IMR-90 (cell line): ENCODE results near the gene TENM3. TPM values are rescaled to one million over a fixed set of nuclear protein-coding genes. Genes with fewer than 3 reads are reported as not detected.
A peak's percentile ranks its signal among the peaks of the same experiment; 100 is the strongest.

ENCODE experiments used
- ATAC-seq: fragments of 200-7000 bp; cut with Tn5 transposase; 2 replicates; pipeline ENCODE4 v1.9.1; 2020; ENCODE audit warnings: low read depth, mild to moderate bottlenecking, moderate library complexity
- BruUV-seq: library from RNA; stranded (reverse); fragments of 400-500 nt; replicated peaks from 2 replicates; lab custom pipeline; 2021; lab: Mats Ljungman, UMichigan
- CTCF ChIA-PET: fragments of 300-600 bp; formaldehyde crosslinking; extraction: SDS; loops from one replicate; lab custom pipeline; 2021; ENCODE audit warnings: antibody characterized with exemption; lab: Yijun Ruan, JAX
- POLR2A ChIA-PET: fragments of 300-600 bp; sonication (Branson Sonifier 250); formaldehyde crosslinking; loops from one replicate; lab custom pipeline; 2022; ENCODE audit warnings: antibody characterized with exemption; ENCODE audit not compliant: unreplicated experiment; lab: Charles Lee
- DNase-seq: peaks from one replicate; pipeline ENCODE4 v3.0.0; 2013
- H2AFZ ChIP-seq: replicated peaks from 2 replicates; pipeline ENCODE3; 2013; ENCODE audit warnings: low read length, mild to moderate bottlenecking; ENCODE audit not compliant: poor library complexity
- H2AK5ac ChIP-seq: 2 replicates; pipeline ENCODE4 v1.6.1; 2013; ENCODE audit warnings: low read depth, low read length, inconsistent platforms
- H2AK9ac ChIP-seq: replicated peaks from 2 replicates; pipeline ENCODE3; 2013; ENCODE audit warnings: mild to moderate bottlenecking, low read depth, low read length, moderate library complexity; ENCODE audit not compliant: poor library complexity
- H2BK120ac ChIP-seq: 2 replicates; pipeline ENCODE4 v1.6.1; 2013; ENCODE audit warnings: low read depth, low read length, inconsistent platforms
- H2BK15ac ChIP-seq: 3 replicates; pipeline ENCODE4 v1.6.1; 2013; ENCODE audit warnings: low read depth, low read length, inconsistent platforms
- H2BK20ac ChIP-seq: 2 replicates; pipeline ENCODE4 v1.6.1; 2013; ENCODE audit warnings: low read depth, mild to moderate bottlenecking, inconsistent platforms, low read length, moderate library complexity
- H2BK5ac ChIP-seq: 2 replicates; pipeline ENCODE4 v1.6.1; 2013; ENCODE audit warnings: mild to moderate bottlenecking, low read depth, low read length, inconsistent platforms; ENCODE audit not compliant: poor library complexity, severe bottlenecking
- H3K14ac ChIP-seq: replicated peaks from 2 replicates; pipeline ENCODE4 v1.6.1; 2013; ENCODE audit warnings: low read depth, low read length, inconsistent platforms
- H3K18ac ChIP-seq: 2 replicates; pipeline ENCODE4 v1.6.1; 2013; ENCODE audit warnings: low read depth, low read length, control low read depth
- H3K23ac ChIP-seq: 2 replicates; pipeline ENCODE4 v1.6.1; 2013; ENCODE audit warnings: low read depth, low read length, inconsistent platforms
- H3K27ac ChIP-seq: 2 replicates; pipeline ENCODE4 v1.5.1; 2013; ENCODE audit warnings: mild to moderate bottlenecking, control low read depth, low read length; ENCODE audit not compliant: insufficient read depth
- H3K27me3 ChIP-seq: 2 replicates; pipeline ENCODE4 v1.6.1; 2013; ENCODE audit warnings: low read length; ENCODE audit not compliant: control insufficient read depth, insufficient read depth
- H3K36me3 ChIP-seq: 2 replicates; pipeline ENCODE4 v1.6.1; 2013; ENCODE audit warnings: low read length, mixed read lengths; ENCODE audit not compliant: control insufficient read depth, insufficient read depth
- H3K4ac ChIP-seq: 2 replicates; pipeline ENCODE4 v1.6.1; 2013; ENCODE audit warnings: low read depth, low read length, inconsistent platforms
- H3K4me1 ChIP-seq: 2 replicates; pipeline ENCODE4 v1.6.1; 2013; ENCODE audit warnings: low read length, mixed read lengths; ENCODE audit not compliant: control insufficient read depth, insufficient read depth
- H3K4me2 ChIP-seq: 2 replicates; pipeline ENCODE4 v1.6.1; 2013; ENCODE audit warnings: low read depth, mild to moderate bottlenecking, control low read depth, low read length, moderate library complexity
- H3K4me3 ChIP-seq: 2 replicates; pipeline ENCODE4 v1.5.1; 2013; ENCODE audit warnings: low read depth, mild to moderate bottlenecking, control low read depth, low read length, moderate library complexity; ENCODE audit not compliant: insufficient read depth
- H3K56ac ChIP-seq: 2 replicates; pipeline ENCODE4 v1.6.1; 2013; ENCODE audit warnings: low read length, inconsistent platforms; ENCODE audit not compliant: insufficient read depth; ENCODE audit errors: extremely low read depth
- H3K79me1 ChIP-seq, 2 experiments: 2 replicates each; pipeline ENCODE4 v1.6.1; 2013; ENCODE audit warnings: low read length in 2 of 2, inconsistent platforms in 1 of 2, low read depth in 1 of 2
- H3K9ac ChIP-seq: 2 replicates; pipeline ENCODE4 v1.6.1; 2013; ENCODE audit warnings: low read depth, low read length, control low read depth
- H3K9me1 ChIP-seq: 2 replicates; pipeline ENCODE4 v1.6.1; 2013; ENCODE audit warnings: low read length, inconsistent platforms; ENCODE audit not compliant: insufficient read depth
- H3K9me3 ChIP-seq: 2 replicates; pipeline ENCODE4 v1.6.1; 2013; ENCODE audit warnings: low read length; ENCODE audit not compliant: control insufficient read depth, insufficient read depth
- H4K20me1 ChIP-seq: 2 replicates; pipeline ENCODE4 v1.6.1; 2013; ENCODE audit warnings: low read length, inconsistent platforms; ENCODE audit not compliant: insufficient read depth
- H4K5ac ChIP-seq: 2 replicates; pipeline ENCODE4 v1.6.1; 2013; ENCODE audit warnings: mild to moderate bottlenecking, low read depth, low read length, control low read depth
- H4K8ac ChIP-seq, 2 experiments: 2 replicates each; pipeline ENCODE4 v1.6.1; 2013; ENCODE audit warnings: low read depth in 2 of 2, low read length in 2 of 2, control low read depth in 1 of 2, inconsistent platforms in 1 of 2
- H4K91ac ChIP-seq: 2 replicates; pipeline ENCODE4 v1.6.1; 2013; ENCODE audit warnings: low read depth, low read length, inconsistent platforms; ENCODE audit not compliant: insufficient read depth
- BHLHE40 ChIP-seq: fragments of 150-350 bp; IDR thresholded peaks from 2 replicates; pipeline ENCODE4 v1.6.1; 2016; ENCODE audit warnings: mild to moderate bottlenecking, low read depth, low read length
- CEBPB ChIP-seq: IDR thresholded peaks from 2 replicates; pipeline ENCODE4 v1.6.1; 2012; ENCODE audit warnings: low read depth, low read length, improper control_type of control experiment
- CHD1 ChIP-seq: IDR thresholded peaks from 2 replicates; pipeline ENCODE4 v1.6.1; 2012; ENCODE audit warnings: low read depth, low read length, improper control_type of control experiment
- CTCF ChIP-seq: conservative IDR thresholded peaks from 2 replicates; pipeline ENCODE4 v1.5.1; 2012; ENCODE audit warnings: mild to moderate bottlenecking, low read depth, low read length, improper control_type of control experiment
- ELK1 ChIP-seq: fragments of 150-350 bp; IDR thresholded peaks from 2 replicates; pipeline ENCODE4 v1.6.1; 2016; ENCODE audit warnings: low read depth, mild to moderate bottlenecking, low read length, moderate library complexity, borderline replicate concordance
- FOS ChIP-seq: fragments of 150-350 bp; IDR thresholded peaks from 2 replicates; pipeline ENCODE4 v1.6.1; 2016; ENCODE audit warnings: low read depth, low read length
- MAFK ChIP-seq: IDR thresholded peaks from 2 replicates; pipeline ENCODE4 v1.6.1; 2012; ENCODE audit warnings: low read depth, low read length, improper control_type of control experiment
- MAZ ChIP-seq: IDR thresholded peaks from 2 replicates; pipeline ENCODE4 v1.6.1; 2012; ENCODE audit warnings: low read depth, mild to moderate bottlenecking, low read length, improper control_type of control experiment, moderate library complexity, borderline replicate concordance
- MXI1 ChIP-seq: IDR thresholded peaks from 2 replicates; pipeline ENCODE4 v1.6.1; 2012; ENCODE audit warnings: low read depth, mild to moderate bottlenecking, low read length, moderate library complexity, borderline replicate concordance
- NFE2L2 ChIP-seq: fragments of 150-350 bp; IDR thresholded peaks from 2 replicates; pipeline ENCODE4 v1.6.1; 2016; ENCODE audit warnings: low read depth, mild to moderate bottlenecking, low read length
- POLR2A ChIP-seq: IDR thresholded peaks from 2 replicates; pipeline ENCODE4 v1.6.1; 2012; ENCODE audit warnings: mild to moderate bottlenecking, low read depth, low read length
- RAD21 ChIP-seq: IDR thresholded peaks from 2 replicates; pipeline ENCODE4 v1.6.1; 2012; ENCODE audit warnings: low read length, improper control_type of control experiment
- RCOR1 ChIP-seq: IDR thresholded peaks from 2 replicates; pipeline ENCODE4 v1.6.1; 2012; ENCODE audit warnings: mild to moderate bottlenecking, low read length, improper control_type of control experiment; ENCODE audit not compliant: insufficient replicate concordance
- RFX5 ChIP-seq: IDR thresholded peaks from 2 replicates; pipeline ENCODE4 v1.8.0; 2012; ENCODE audit warnings: low read depth, mild to moderate bottlenecking, low read length, moderate library complexity
- SMC3 ChIP-seq: fragments of 150-350 bp; IDR thresholded peaks from 2 replicates; pipeline ENCODE4 v1.6.1; 2016; ENCODE audit warnings: low read depth, mild to moderate bottlenecking, antibody characterized with exemption, low read length, moderate library complexity
- USF2 ChIP-seq: fragments of 150-350 bp; IDR thresholded peaks from 2 replicates; pipeline ENCODE4 v1.6.1; 2017; ENCODE audit warnings: mild to moderate bottlenecking, antibody characterized with exemption, low read length, low read depth
- WGBS, 2 experiments: methylation state at CpG; one replicate each; pipeline versions ENCODE4 v1.1.5 to v1.1.7; 2013; ENCODE audit warnings: missing lambda C conversion rate in 2 of 2; ENCODE audit not compliant: insufficient read length in 1 of 2; ENCODE audit errors: extremely low coverage in 2 of 2; 5-methylcytosine and 5-hydroxymethylcytosine counted together
- dilution Hi-C: fragments of 300-500 bp; cut with HindIII; formaldehyde crosslinking; loops from one replicate; pipeline ENCODE4 v1.14.3; 2018; ENCODE audit warnings: low sequenced_read_pairs; ENCODE audit not compliant: unreplicated experiment
- in situ Hi-C: fragments of 300-500 bp; cut with MboI; formaldehyde crosslinking; loops from 3 replicates; pipeline ENCODE4 v1.14.3; 2019; ENCODE audit warnings: low sequenced_read_pairs, inconsistent platforms, mixed read lengths
- intact Hi-C: fragments of 100-400 bp; cut with micrococcal nuclease; formaldehyde crosslinking; loops from 2 replicates; pipeline ENCODE4 v1.10.0; 2022
- polyA plus RNA-seq, 3 experiments: library from polyadenylated mRNA; depleted of rRNA; stranded (reverse); fragments of >200 nt; gene quantifications; 2 replicates each; pipeline ENCODE4 v1.2.3, GENCODE V29; 2012; ENCODE audit warnings: low replicate concordance in 1 of 3
- total RNA-seq: library from RNA; depleted of rRNA; stranded (reverse); fragments of >200 nt; gene quantifications from 2 replicates; pipeline ENCODE4 v1.2.3, GENCODE V29; 2012

The TENM3 gene
- total and polyA plus RNA-seq, 2 of the 4 experiments (the other 2 are of a cell fraction): 29.9 to 173 TPM

- no peak overlapping the region for H2BK20ac ChIP-seq
- no peaks in the 10 kb centered on the region for H3K27me3 ChIP-seq
- dilution Hi-C loops (no loop called here), intact Hi-C loops (no loop called here), in situ Hi-C loops (no loop called here)
- no peak overlapping the region for H3K23ac ChIP-seq
- no peak overlapping the region for H3K4ac ChIP-seq
- H2BK15ac ChIP-seq: no peak overlapping the region
- H4K91ac ChIP-seq: no peak overlapping the region
- H3K9me3 ChIP-seq: no peaks in the 10 kb centered on the region
- no peak for ATAC-seq
- H3K79me1 ChIP-seq: no peaks in the 10 kb centered on the region
- no peak overlapping the region for H2AK9ac ChIP-seq
- no peak overlapping the region for H3K4me3 ChIP-seq
- H3K9me1 ChIP-seq: no peaks in the 10 kb centered on the region; the same call in 1 of the 2 replicates
- no peaks in the 10 kb centered on the region for H3K36me3 ChIP-seq
- ChIA-PET POLR2A (no interaction called here), CTCF (no interaction called here)
- TF ChIP-seq RCOR1 (no peak), RFX5 (no peak), MAZ (no peak), CTCF (no peak), FOS (no peak), BHLHE40 (no peak), USF2 (no peak), CHD1 (no peak), POLR2A (no peak), NFE2L2 (no peak), CEBPB (no peak), MAFK (no peak), RAD21 (no peak), MXI1 (no peak), SMC3 (no peak), ELK1 (no peak)
- H3K4me1 ChIP-seq: no peaks in the 10 kb centered on the region; the same call in 1 of the 2 replicates
- no TSS peak for BruUV-seq
- no peak overlapping the region for H4K5ac ChIP-seq
- no peak overlapping the region for H2BK120ac ChIP-seq
- H3K9ac ChIP-seq: no peak overlapping the region
- no peak overlapping the region for H3K18ac ChIP-seq
- no peak overlapping the region for H3K27ac ChIP-seq
- no peak overlapping the region for H2AFZ ChIP-seq
- DNase-seq: peak; percentile 27
- H3K14ac ChIP-seq: no peak overlapping the region
- no peak overlapping the region for H2BK5ac ChIP-seq
- no peak overlapping the region for H4K8ac ChIP-seq
- no peak overlapping the region for H2AK5ac ChIP-seq
- no peak overlapping the region for H3K4me2 ChIP-seq
- 80% methylated on average over 2 of the region's 4 CpGs; no CpG with 5 or more reads in 1 of the 2 experiments for WGBS, 2 experiments
- H3K56ac ChIP-seq: no peak overlapping the region
- H4K20me1 ChIP-seq: no peaks in the 10 kb centered on the region
Measured at GRCh38 chr4:182370491-182370890, 127.3 kb downstream of the TENM3 start.
